ENCODE results near the gene MRPL18. TPM values are rescaled to one million over a fixed set of nuclear protein-coding genes. Genes with fewer than 3 reads are reported as not detected.
"Not testable (repeated sequence)": the region's sequence is repeated elsewhere in the genome, so short reads cannot be mapped to it uniquely, and the experiment has no call there.

MRPL18 gene
- 62.6 TPM for total RNA-seq

DNA sequence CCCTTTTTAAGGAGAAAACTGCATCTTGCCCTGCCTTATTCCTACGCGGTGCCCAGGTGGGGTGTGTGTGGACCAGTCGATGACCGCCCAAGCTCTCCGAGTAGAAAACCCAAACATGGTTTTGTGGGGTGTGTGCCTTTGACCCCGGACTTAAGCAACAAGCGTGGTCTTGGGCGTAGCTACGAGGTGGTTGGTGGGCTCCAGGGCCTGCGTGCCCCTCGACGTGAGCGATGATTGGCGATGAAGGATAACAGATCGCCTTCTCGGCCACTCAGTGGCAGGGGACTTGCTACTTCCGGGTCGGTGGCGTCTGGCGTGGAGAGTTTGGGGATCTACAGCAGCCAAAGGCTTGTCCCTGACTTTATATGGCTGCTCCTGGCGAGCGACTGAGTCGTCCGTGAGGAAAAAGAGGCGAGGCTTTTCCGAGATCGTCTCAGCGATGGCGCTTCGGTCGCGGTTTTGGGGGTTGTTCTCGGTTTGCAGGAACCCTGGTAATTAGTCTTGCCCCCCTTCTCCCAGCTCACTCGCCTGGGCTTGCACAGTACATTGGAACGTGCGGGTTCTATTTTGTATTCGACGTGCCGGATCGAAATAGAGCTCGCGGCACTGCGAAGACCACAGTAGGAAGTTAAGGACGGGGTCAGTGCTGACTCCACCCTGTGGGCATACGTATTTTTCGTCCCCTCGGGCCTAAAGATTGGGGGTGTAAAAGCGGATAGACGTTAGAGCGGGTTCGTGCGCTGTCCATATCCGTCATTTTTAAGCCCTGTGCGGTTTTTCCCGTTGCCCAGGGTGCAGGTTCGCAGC lies at the start of gene MRPL18:
Gene MRPL18, plus strand, starts transcription at position 319 of the 807 bp plus-strand sequence. Its CDS starts 121 bp downstream, at position 440.
- peak; percentile 98 for DNase-seq

DNA sequence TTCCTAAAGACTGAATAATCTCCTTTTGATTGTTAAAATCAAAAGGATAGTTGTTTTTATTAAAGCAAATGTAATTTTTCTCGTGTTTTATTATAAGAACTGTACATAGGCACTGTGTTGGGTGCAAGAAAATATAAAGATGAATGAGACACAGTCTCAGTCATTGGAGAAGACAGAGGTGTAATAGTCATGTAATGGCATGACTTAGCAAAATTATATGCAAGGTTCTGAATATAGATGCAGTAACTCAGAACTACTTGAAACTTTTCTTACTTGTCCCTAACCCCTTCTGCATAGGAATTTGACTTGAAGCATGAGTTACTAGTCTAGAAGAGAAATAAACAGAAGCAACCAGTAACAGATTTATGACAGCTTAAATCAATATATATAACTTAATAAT lies 48.1 kb upstream of the MRPL18 start:
- no peak for DNase-seq

DNA sequence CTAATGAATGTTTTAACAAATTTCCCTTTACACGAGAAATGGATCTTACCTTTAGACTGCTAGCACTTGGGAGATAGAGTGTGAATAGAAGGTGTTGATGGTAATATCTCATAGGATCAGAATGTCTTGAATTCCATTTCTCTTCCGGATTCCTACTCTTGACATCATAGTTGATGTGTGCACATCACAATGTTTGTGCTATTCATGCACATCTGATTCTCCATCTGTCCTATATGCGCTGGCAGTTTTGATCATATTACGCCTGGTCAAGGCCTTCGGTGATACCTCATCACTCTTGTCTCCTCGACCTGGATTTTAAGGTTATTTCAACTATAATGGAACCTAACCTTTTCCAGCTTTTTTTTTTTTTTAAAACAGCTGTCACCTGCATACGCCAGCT lies 45.2 kb upstream of the MRPL18 start:
- DNase-seq, result no peak

DNA sequence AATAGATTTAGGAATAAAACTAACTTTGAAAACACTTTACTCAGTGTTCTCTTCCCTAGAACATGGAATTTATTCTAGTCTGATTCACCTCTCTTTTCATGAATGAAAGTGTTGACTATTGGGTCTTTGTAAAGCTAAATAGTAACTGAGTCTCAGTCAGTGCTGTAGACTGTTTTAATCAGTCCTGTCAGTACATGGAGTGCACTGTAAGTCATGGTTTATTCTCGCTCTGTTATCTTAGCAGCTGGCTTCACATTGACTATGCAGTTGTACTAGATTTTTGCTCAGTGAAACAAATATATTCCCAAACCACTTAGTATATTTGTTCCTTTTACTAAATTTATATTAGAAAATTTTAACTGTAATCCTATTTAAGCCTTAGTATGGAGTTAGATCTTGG lies 43.5 kb upstream of the MRPL18 start:
- no peak for DNase-seq

DNA sequence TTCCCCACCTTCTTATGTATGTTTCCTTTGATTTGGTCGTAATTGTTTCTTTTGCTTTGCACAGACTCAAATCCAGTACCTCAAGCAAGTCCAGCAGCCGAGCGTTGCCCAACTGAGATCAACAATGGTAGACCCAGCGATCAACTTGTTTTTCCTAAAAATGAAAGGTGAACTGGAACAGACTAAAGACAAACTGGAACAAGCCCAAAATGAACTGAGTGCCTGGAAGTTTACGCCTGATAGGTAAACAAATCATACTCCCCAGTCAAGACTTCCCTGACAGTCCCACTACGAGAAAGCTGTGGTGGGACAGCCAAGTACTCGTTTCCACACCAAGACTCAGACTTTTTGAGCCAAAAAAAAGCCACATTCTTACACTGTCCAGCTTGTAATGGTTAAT lies 42.1 kb upstream of the MRPL18 start:
- DNase-seq, result not testable (repeated sequence)

DNA sequence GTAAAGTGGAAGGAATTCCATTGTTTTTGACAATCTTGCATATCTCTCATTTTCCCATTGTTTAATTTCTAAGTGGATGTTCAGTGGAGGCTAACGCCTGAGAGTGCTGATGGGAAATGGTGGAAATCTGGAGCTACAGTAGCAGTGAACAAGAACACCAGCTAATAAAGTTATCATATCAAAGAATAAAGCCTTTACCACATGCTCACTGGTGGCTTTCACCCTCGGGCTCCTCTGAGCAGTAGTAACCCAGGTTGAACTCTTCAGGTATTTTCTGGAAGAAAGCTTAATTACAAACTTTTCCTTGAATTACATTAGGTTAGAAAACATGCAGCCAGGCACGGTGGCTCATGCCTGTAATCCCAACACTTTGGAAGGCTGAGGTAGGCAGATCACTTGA lies 38.8 kb upstream of the MRPL18 start:
- no peak for DNase-seq

DNA sequence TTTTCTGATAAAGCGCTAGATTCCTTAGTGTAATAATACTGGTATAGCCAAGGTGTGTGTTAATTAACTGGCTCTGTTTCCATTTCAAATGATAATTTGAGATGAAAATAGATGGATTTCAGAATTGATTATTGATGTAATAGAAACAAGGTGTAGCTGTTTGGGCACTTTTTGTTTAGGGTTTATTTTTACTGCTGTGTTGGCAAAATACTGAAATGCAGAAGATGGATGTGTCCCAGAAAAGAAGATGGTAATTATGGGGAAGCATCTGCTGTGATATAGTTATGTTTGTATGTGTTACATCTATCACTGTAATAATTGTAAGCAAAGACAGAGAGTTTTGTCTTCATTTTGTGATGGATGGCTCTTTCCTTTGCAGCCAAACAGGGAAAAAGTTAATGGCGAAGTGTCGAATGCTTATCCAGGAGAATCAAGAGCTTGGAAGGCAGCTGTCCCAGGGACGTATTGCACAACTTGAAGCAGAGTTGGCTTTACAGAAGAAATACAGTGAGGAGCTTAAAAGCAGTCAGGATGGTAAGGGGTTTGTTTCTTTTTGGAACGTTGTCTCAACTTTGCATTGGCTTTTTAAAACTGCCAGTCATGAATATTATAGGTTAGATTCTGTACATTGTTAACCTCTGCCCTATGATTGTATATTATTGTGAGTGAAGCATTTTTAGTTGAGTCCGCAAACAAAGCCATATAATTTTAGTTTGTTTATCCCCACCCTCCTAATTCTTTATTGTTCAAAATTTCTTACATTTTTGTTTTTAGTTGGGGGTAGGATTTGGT lies 37.0 kb upstream of the MRPL18 start:
- DNase-seq, result no peak

DNA sequence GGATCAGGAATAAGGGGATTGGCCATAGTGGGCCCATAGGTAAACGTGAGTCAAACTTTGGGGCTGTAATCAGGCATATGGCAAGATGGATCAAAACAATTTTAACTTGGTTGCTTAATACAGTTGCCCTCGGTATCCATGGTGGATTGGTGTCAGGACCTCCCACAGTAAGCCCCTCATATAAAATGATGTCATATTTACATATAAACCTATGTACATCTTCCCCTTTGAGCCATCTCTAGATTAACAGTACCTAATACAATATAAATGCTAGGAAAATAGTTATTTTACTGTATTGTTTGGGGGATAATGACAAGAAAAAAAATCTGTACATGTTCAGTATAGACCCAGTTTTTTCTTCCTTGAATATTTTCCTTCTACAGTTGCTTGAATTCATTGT lies 35.9 kb upstream of the MRPL18 start:
- DNase-seq, result no peak

DNA sequence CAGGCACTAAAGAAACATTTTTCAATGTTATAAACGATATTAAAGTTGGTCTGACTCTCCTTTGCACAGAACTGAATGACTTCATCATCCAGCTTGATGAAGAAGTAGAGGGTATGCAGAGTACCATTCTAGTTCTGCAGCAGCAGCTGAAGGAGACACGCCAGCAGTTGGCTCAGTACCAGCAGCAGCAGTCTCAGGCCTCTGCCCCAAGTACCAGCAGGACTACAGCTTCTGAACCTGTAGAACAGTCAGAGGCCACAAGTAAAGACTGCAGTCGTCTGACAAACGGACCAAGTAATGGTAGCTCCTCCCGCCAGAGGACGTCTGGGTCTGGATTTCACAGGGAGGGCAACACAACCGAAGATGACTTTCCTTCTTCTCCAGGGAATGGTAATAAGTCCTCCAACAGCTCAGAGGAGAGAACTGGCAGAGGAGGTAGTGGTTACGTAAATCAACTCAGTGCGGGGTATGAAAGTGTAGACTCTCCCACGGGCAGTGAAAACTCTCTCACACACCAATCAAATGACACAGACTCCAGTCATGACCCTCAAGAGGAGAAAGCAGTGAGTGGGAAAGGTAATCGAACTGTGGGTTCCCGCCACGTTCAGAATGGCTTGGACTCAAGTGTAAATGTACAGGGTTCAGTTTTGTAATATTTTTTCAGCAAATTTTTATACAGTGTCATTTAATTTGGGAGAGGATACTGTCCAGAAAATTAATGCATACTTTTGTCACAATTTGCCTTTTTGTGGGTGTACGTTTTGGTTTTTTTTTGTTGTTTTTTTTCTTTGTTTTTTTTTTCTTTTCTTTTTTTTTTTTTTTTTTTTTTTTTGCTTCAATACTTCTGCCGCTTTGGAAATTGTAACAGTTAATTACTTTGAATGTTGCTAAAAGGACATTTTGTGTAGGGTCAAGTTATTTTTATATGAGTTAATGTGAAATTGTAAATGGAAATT lies 35.0 kb upstream of the MRPL18 start:
- peak; percentile 26 for DNase-seq

DNA sequence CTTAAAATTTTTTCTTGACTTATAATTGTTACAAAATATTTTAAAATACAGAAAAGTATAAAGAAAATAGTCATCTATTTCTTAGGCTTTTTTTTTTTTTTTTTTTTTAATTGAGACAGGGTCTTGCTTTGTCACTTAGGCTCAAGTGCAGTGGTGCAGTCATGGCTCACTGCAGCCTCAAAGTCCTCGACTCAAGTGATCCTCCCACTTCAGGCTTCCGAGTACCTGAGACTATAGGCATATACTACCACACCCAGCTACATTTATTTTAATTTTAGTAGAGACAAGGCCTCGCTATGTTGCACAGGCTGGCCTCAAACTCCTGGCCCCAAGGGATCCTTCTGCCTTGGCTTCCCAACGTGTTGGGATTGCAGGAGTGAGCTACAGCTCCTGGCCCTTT lies 33.8 kb upstream of the MRPL18 start:
- no peak for DNase-seq

DNA sequence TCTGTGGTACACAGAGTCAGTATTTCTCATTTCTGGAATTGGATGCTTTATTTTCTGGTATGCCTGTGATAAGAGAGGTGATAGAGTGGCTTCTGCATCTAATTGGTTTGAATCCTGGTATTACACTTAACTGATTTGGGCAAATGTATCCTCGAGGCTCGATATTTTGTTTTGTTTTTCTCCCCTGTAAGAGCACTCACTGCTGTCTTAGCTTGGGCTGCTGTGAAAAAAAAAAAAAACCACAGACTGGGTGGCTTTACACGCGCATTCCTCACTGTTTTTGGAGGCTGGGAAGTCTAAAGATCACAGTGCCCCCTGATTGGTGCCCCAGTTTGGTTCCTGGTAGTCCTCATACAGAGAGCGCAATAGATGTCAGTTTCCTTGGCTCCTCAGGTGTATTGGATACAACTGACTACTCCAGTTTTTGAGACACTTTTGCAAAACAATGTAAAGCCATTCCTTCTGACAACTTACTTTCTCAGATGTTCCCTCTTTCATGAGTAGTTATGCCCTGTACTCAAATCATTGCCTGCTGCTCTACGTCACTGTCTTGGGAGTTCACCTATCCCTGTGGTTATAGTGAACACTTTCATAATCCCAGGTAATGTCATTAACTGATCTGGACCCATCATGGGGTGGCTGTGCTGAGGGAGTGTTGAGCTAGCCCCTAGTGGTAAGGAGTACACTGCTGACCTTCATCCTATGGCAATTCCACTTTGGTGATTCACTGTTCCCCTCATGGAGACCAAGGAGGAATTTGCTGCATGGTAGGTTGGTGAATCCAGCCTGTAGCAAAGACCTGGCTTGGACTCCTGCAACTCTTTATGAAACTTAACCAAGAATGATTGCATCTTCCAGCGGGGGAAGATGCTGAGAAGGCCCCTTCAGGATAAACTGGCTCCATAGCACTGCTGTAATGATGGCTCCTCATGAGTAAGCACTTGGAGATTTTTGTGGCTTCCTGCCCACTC lies 32.0 kb upstream of the MRPL18 start:
- DNase-seq, result no peak

DNA sequence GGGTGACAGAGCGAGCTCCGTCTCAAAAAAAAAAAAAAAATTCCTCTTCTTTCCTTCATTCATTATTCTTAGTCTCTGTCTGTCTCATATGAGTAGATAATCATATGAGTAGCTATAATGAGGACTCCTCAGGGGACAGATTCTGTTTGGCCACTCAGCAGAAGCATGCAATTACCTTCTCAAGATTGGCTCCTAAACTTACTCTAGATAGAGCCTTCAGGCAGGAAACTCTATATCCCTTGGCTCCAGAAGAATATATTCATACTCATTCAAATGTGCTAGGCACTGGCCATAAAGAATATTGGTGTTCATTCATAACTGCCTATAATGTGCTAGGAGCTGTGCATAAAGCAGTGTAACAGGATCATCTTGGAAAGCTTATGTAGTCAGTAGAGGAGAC lies 30.6 kb upstream of the MRPL18 start:
- DNase-seq, result no peak

DNA sequence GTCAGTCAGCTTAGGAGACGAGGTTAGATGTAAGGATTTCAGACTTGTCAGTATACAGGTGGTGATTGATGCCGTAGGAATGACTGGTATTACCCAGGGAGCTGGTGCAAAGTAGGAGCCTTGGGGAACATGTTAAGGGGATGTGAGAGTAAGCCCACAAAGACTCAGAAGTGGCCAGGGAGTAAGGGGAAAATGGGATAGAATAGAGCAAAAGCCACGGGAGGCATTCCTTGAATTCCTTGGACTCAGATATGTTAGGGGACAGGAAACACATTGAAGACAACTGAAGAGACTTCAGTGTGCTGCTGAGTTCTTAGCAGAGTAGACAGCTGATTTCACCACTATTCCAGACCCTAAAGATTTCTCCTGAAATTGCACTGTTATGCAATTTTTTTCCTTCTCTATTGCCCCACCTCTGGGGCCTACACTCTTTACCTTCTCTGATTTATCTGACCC lies 29.6 kb upstream of the MRPL18 start:
- no peak for DNase-seq

DNA sequence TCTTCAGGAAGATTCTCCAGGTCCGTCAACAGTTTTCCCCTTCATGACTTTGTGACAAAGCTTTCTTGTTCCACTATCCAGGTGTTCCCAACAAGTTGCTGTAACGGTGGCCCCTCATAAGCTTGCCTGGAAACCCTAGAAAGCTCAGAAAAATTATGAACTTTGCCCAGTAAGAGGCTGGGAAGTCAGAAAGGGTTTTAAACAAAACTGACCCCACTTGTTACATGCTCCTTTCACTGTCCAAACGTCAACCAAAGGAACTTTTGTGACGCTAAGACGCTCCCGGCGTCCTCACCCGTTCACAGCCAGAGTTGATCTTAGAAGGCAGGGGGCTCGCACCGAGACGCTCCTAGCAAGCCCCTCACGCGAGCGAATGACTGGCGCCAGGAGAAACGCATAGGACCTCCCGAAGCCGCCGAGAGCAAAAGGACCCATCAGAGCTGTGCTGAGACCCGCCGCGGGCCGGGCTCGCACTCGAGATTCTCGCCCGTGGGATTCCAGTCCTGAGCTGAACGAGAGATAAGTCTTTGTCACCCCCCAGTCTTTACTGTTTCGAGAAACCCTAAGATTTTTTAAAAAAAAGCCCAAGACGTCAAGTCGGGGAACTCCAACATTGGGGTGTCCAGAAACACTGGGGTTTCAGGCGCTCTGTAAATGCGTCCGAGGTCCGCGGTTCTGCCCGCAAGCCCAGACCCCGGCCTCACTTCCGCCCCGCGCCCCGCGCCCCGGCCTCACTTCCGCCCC lies 29.0 kb upstream of the MRPL18 start:
- DNase-seq, result no peak

DNA sequence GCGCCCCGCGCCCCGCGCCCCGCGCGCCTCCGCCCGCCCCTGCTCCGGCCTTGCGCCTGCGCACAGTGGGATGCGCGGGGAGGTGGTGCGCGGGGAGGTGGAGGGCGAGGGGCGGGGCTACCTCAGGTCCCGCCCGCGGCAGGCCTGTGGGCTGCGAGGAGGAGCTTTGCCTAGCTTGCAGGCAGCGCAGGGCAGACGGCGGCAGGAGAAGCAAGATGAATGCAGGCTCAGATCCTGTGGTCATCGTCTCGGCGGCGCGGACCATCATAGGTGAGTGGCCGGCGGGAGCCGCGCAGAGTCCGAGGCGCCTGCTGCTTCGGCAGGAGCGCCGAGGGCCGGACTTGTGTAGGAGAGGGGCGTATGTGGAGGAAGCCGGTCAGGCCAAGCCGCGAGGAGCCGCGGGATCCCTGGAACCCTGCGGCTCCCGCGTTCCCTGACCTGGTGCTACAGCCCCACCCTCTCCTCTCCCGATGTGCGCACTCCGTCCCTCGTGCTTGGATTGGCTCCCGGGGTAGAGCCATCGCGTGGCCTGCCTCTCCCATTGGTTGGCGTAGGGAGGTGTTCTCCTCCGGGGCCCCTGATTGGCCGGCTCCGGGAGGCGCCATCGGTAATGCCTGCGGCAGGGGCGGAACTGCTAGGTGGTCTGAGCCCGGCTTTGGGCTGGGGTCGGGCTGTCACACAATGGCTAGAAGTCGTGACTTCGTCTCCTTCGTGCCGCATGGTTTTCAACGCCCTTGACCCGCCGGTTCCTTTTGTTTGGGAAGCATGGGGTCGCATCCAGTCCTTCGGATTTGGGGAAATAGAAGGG lies 28.2 kb upstream of the MRPL18 start, which contains the start of gene ACAT2:
Gene ACAT2, plus strand, starts transcription at position 173 of the 808 bp plus-strand sequence. Its CDS starts 43 bp downstream, at position 216.
- DNase-seq, result peak; percentile 98

DNA sequence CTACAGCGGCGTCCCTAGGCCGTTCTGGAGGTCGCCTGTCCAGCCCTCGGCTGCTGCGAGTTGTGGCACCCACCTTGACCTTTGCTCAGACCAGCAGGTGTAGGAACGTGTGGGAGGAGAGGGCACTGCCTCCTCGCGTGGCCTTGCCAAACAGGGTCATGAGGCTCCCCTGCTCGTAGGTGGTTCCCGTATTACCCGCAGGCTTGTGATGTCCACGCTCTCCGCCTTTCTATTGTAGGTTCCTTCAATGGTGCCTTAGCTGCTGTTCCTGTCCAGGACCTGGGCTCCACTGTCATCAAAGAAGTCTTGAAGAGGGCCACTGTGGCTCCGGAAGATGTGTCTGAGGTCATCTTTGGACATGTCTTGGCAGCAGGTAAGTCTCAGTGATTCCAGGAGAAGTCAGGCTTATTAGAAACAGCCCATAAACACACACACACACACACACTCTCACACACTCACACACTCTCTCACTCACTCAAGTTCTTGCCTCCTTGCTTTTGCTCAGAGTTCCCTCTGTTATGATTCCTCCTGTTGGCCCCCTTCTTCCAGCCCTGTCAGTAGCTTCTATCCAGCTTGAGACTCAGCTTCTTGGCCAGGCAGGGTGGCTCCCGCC lies 27.5 kb upstream of the MRPL18 start:
- no peak for DNase-seq

DNA sequence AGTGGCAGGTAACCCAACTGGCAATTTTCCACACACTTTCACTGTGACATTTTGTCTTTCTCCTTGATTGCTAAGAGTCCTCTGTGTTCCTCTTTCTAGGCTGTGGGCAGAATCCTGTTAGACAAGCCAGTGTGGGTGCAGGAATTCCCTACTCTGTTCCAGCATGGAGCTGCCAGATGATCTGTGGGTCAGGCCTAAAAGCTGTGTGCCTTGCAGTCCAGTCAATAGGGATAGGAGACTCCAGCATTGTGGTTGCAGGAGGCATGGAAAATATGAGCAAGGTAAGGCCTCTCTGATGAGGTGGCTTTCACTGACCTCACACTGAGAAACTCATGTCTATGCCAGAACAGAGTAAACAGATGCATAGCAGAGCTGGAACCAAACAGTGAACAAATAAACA lies 23.4 kb upstream of the MRPL18 start:
- no peak for DNase-seq

DNA sequence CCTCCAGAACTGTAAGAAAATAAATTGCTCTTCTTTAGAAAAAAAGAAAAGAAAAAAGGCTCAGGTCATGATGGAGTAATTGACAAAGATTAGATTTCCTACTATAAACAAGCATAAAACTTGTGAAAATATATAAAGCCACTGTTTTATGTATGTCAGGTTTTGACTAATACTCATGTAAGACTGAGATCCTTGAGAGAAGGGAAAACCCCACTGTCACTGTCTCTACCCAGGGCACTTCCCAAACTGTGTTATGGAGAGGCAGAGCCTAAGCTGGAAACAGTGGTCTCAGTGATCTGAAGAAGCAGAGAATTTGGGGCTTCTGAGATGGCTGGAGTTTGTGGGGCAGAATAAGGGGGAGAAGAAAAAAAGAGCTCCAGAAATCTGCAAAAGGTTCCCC lies 20.8 kb upstream of the MRPL18 start:
- DNase-seq, result no peak

DNA sequence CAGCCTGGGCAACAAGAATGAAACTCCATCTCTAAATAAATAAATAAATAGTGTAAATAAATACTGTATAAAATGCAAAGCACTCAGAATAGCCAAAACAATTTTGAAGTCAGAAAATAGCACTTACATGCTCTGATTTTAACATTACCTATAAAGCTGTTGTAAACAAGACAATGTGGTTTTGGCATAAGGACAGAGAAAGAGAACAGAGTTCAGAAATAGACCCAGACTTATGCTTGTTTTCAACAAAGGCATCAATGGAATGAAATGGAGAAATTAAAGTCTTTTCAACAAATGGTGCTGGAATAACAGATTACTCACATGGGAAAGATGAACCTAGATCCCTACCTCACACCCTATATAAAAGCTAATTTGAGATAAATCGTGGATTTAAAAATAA lies 18.1 kb upstream of the MRPL18 start:
- no peak for DNase-seq
